Caco-2 (cell line): ENCODE measurements around the gene ZNF579. TPM values are rescaled to one million over a fixed set of nuclear protein-coding genes. Genes with fewer than 3 reads are reported as not detected.

Experiments
- BruUV-seq: library from RNA; stranded (reverse); fragments of 400-500 nt; replicated peaks from 2 replicates; lab custom pipeline; 2021; lab: Mats Ljungman, UMichigan
- CTCF ChIA-PET: fragments of 300-600 bp; sonication (Branson Sonifier 250); formaldehyde crosslinking; loops from one replicate; lab custom pipeline; 2022; ENCODE audit warnings: antibody characterized with exemption; lab: Charles Lee
- POLR2A ChIA-PET: fragments of 300-600 bp; sonication (Branson Sonifier 250); formaldehyde crosslinking; loops from one replicate; lab custom pipeline; 2022; ENCODE audit warnings: antibody characterized with exemption; lab: Charles Lee
- DNase-seq, 2 experiments: peaks; one replicate each; pipeline versions ENCODE4 v3.0.0 to v3.0.0-alpha.2; 2020 to 2022
- H3K27me3 ChIP-seq: replicated peaks from 2 replicates; pipeline ENCODE4 v1.6.0; 2011; ENCODE audit warnings: low read length; ENCODE audit not compliant: control insufficient read depth, insufficient read depth
- H3K36me3 ChIP-seq: 2 replicates; pipeline ENCODE4 v1.5.1; 2011; ENCODE audit warnings: low read length; ENCODE audit not compliant: control insufficient read depth, insufficient read depth
- H3K4me1 ChIP-seq: fragments of 250-450 bp; sonication (Bioruptor Pico); 2 replicates; pipeline ENCODE4 v1.5.1; 2020; ENCODE audit warnings: mild to moderate bottlenecking
- H3K4me3 ChIP-seq: 2 replicates; pipeline ENCODE4 v1.5.1; 2011; ENCODE audit warnings: low read depth, mild to moderate bottlenecking, control low read depth, low read length
- H3K9me3 ChIP-seq: fragments of 250-450 bp; sonication (Bioruptor Pico); 2 replicates; pipeline ENCODE4 v1.5.1; 2020; ENCODE audit warnings: mild to moderate bottlenecking, moderate library complexity
- H3K27ac Mint-ChIP-seq: one replicate; pipeline ENCODE4 v1.8.0; 2022; ENCODE audit warnings: mixed read lengths; ENCODE audit not compliant: unreplicated experiment
- H3K27me3 Mint-ChIP-seq: one replicate; pipeline ENCODE4 v1.8.0; 2022; ENCODE audit warnings: mixed read lengths; ENCODE audit not compliant: insufficient read depth, unreplicated experiment
- H3K36me3 Mint-ChIP-seq: one replicate; pipeline ENCODE4 v1.8.0; 2022; ENCODE audit warnings: mild to moderate bottlenecking, mixed read lengths; ENCODE audit not compliant: insufficient read depth, unreplicated experiment
- H3K4me1 Mint-ChIP-seq: one replicate; pipeline ENCODE4 v1.8.0; 2022; ENCODE audit warnings: low read depth, mixed read lengths; ENCODE audit not compliant: unreplicated experiment
- H3K4me3 Mint-ChIP-seq: one replicate; pipeline ENCODE4 v1.8.0; 2022; ENCODE audit warnings: mild to moderate bottlenecking, moderate library complexity, mixed read lengths; ENCODE audit not compliant: unreplicated experiment
- H3K9me3 Mint-ChIP-seq: one replicate; pipeline ENCODE4 v1.8.0; 2022; ENCODE audit warnings: mixed read lengths; ENCODE audit not compliant: unreplicated experiment
- CTCF ChIP-seq, 2 experiments: fragments of 200-600 bp in 1 of 2; IDR thresholded peaks; 1 replicate in 1 of 2; 2 replicates in 1 of 2; pipeline versions ENCODE4 v1.5.1 to v1.8.0; 2011 to 2022; ENCODE audit warnings: antibody characterized with exemption in 1 of 2, control low read depth in 1 of 2, inconsistent platforms in 1 of 2, low read depth in 1 of 2, low read length in 1 of 2, mild to moderate bottlenecking in 1 of 2, moderate library complexity in 1 of 2; ENCODE audit not compliant: insufficient read depth in 1 of 2, severe bottlenecking in 1 of 2, unreplicated experiment in 1 of 2
- intact Hi-C: fragments of 100-400 bp; cut with micrococcal nuclease; formaldehyde crosslinking; loops from one replicate; pipeline ENCODE4 v1.10.0; 2022; ENCODE audit not compliant: unreplicated experiment
- total RNA-seq: library from RNA; stranded (reverse); gene quantifications from 2 replicates; pipeline ENCODE4 v1.2.3, GENCODE V29; 2022

ZNF579 gene
- total RNA-seq, 1 experiment from 2014 or later, result 30.4 TPM

- Histone ChIP-seq H3K9me3 (no peaks in the 10 kb centered on the region), H3K27me3 (no peaks in the 10 kb centered on the region), H3K4me1 (0 out of 2 replicates have a peak, but pooled peaks cover 3% of the 10 kb centered on the region), H3K4me3 (no peak overlapping the region), H3K36me3 (no peaks in the 10 kb centered on the region)
- DNase-seq, result no peak
- no peak overlapping the region for H3K4me3 Mint-ChIP-seq
- no peak for TF ChIP-seq CTCF (IDR thresholded peaks at IDR 0.05; ENCODE audit: insufficient read depth in 1 of 2, low read depth in 1 of 2, low read length in 1 of 2, severe bottlenecking in 1 of 2, unreplicated experiment in 1 of 2)
- POLR2A ChIA-PET, result no interaction called here
- no peaks in the 10 kb centered on the region for H3K4me1 Mint-ChIP-seq
- CTCF ChIA-PET, result interaction anchor here (0.6 kb wide), 1 partner anchor 12 kb away, joined by 3 read pairs; no protein-coding TSS in a partner anchor
- peaks cover 11% of the 10 kb centered on the region for H3K9me3 Mint-ChIP-seq
- BruUV-seq, result no TSS peak
- no peaks in the 10 kb centered on the region for H3K27me3 Mint-ChIP-seq
- intact Hi-C loops, result no loop called here
- no peak overlapping the region for H3K27ac Mint-ChIP-seq
- peaks cover 4% of the 10 kb centered on the region for H3K36me3 Mint-ChIP-seq
These were observed 42.5 kb downstream of the ZNF579 start for GRCh38 chr19:55538132-55538531.

GRCh38 chr19:55537741-55538111 lies 42.9 kb downstream of the ZNF579 start:
- H3K4me1 Mint-ChIP-seq, result no peaks in the 10 kb centered on the region

GRCh38 chr19:55536951-55537740 lies 43.5 kb downstream of the ZNF579 start, which contains the start of gene SBK2:
Gene SBK2 (minus strand): TSS chr19:55537133. CDS start chr19:55536294, 839 bp downstream.
- intact Hi-C loops, result no loop called here

More at GRCh38 chr19:55537741-55538111, 42.9 kb downstream of the ZNF579 start:
- H3K36me3 ChIP-seq, result no peaks in the 10 kb centered on the region
- H3K4me3 ChIP-seq, result no peak overlapping the region
- H3K4me1 ChIP-seq, result 0 out of 2 replicates have a peak, but pooled peaks cover 3% of the 10 kb centered on the region
- peaks cover 4% of the 10 kb centered on the region for H3K36me3 Mint-ChIP-seq
- H3K27me3 ChIP-seq, result no peaks in the 10 kb centered on the region
- H3K27ac Mint-ChIP-seq, result no peak overlapping the region
- H3K9me3 ChIP-seq, result no peaks in the 10 kb centered on the region
- no peak for TF ChIP-seq CTCF (IDR thresholded peaks at IDR 0.05; ENCODE audit: insufficient read depth in 1 of 2, low read depth in 1 of 2, low read length in 1 of 2, severe bottlenecking in 1 of 2, unreplicated experiment in 1 of 2)
- DNase-seq, result no peak
- BruUV-seq, result no TSS peak
- no peaks in the 10 kb centered on the region for H3K27me3 Mint-ChIP-seq
- peaks cover 7% of the 10 kb centered on the region for H3K9me3 Mint-ChIP-seq
- CTCF ChIA-PET, result interaction anchor here (0.6 kb wide), 1 partner anchor 12 kb away, joined by 3 read pairs; no protein-coding TSS in a partner anchor
- intact Hi-C loops, result no loop called here
- POLR2A ChIA-PET, result no interaction called here
- no peak overlapping the region for H3K4me3 Mint-ChIP-seq

More at GRCh38 chr19:55536951-55537740, 43.5 kb downstream of the ZNF579 start, which contains the start of gene SBK2:
- DNase-seq, result no peak
- POLR2A ChIA-PET, result no interaction called here
- peak within 1 kb of the TSS; percentile 53 for H3K27ac Mint-ChIP-seq
- Histone ChIP-seq H3K4me3 (no peak within 1 kb of the TSS), H3K9me3 (no peaks in the 10 kb centered on the region), H3K27me3 (no peaks in the 10 kb centered on the region), H3K36me3 (no peaks in the 10 kb centered on the region), H3K4me1 (0 out of 2 replicates have a peak, but pooled peaks cover 3% of the 10 kb centered on the region)
- CTCF ChIA-PET, result interaction anchor here (0.6 kb wide), 1 partner anchor 11 kb away, joined by 3 read pairs; no protein-coding TSS in a partner anchor
- TF ChIP-seq CTCF (IDR thresholded peaks at IDR 0.05; ENCODE audit: insufficient read depth in 1 of 2, low read depth in 1 of 2, low read length in 1 of 2, severe bottlenecking in 1 of 2, unreplicated experiment in 1 of 2), result no peak
- peak within 1 kb of the TSS; percentile 27 for H3K4me3 Mint-ChIP-seq
- H3K4me1 Mint-ChIP-seq, result no peaks in the 10 kb centered on the region
- peaks cover 1% of the 10 kb centered on the region for H3K9me3 Mint-ChIP-seq
- no peaks in the 10 kb centered on the region for H3K27me3 Mint-ChIP-seq
- no TSS peak for BruUV-seq
- peaks cover 4% of the 10 kb centered on the region for H3K36me3 Mint-ChIP-seq
